22Rv1 (cell line): Measurements from ENCODE around the gene SLX4.

Source experiments
- H3K27ac ChIP-seq: fragments of 450-650 bp; 2 replicates; pipeline ENCODE4 v1.5.1; 2017
- CTCF ChIP-seq: fragments of 450-650 bp; IDR thresholded peaks from 2 replicates; pipeline ENCODE4 v1.5.1; 2017; ENCODE audit warnings: mild to moderate bottlenecking
- ZFX ChIP-seq: fragments of 450-650 bp; IDR thresholded peaks from 2 replicates; pipeline ENCODE4 v1.6.1; 2017; ENCODE audit warnings: antibody characterized with exemption, borderline replicate concordance

Gene SLX4

GRCh38 chr16:3597226-3597625 is 14.2 kb downstream of the SLX4 start:
- TF ChIP-seq CTCF (no peak), ZFX (no peak)

GRCh38 chr16:3596101-3596861 is 15.1 kb downstream of the SLX4 start:
- TF ChIP-seq ZFX (no peak), CTCF (no peak)
- no peak overlapping the region for H3K27ac ChIP-seq

More at GRCh38 chr16:3597226-3597625, 14.2 kb downstream of the SLX4 start:
- H3K27ac ChIP-seq = no peak overlapping the region

GRCh38 chr16:3595521-3596021 is 15.8 kb downstream of the SLX4 start:
- H3K27ac ChIP-seq = no peak overlapping the region
- no peak for TF ChIP-seq CTCF
- TF ChIP-seq ZFX = no peak

- TF ChIP-seq CTCF (no peak), ZFX (no peak)
- no peak overlapping the region for H3K27ac ChIP-seq
These were observed 16.3 kb downstream of the SLX4 start for GRCh38 chr16:3595110-3595486.

GRCh38 chr16:3594316-3595109 is 16.9 kb downstream of the SLX4 start:
- TF ChIP-seq CTCF (no peak), ZFX (no peak)
- H3K27ac ChIP-seq = no peak overlapping the region

- no peak for TF ChIP-seq CTCF
- TF ChIP-seq ZFX = no peak
- H3K27ac ChIP-seq = no peak overlapping the region
These were observed 18.8 kb downstream of the SLX4 start for GRCh38 chr16:3592559-3592958.

GRCh38 chr16:3591991-3592390 is 19.4 kb downstream of the SLX4 start:
- no peak overlapping the region for H3K27ac ChIP-seq
- TF ChIP-seq CTCF = no peak
- no peak for TF ChIP-seq ZFX
